Fibroblast of lung (primary cell): Measurements from ENCODE around the gene PUS10. TPM values are rescaled to one million over a fixed set of nuclear protein-coding genes. Genes with fewer than 3 reads are reported as not detected.
"Not testable (repeated sequence)": the region's sequence is repeated elsewhere in the genome, so short reads cannot be mapped to it uniquely, and the experiment has no call there.

Experiments
- DNase-seq, 2 donors: peaks; one replicate each; pipeline versions ENCODE4 v3.0.0 to v3.0.0-alpha.2; 2010; ENCODE audit warnings: low read depth in 2 of 2
- H2AFZ ChIP-seq: 2 replicates; pipeline ENCODE4 v1.5.1; 2012; ENCODE audit warnings: low read length, control low read depth, inconsistent platforms
- H3K27ac ChIP-seq: 2 replicates; pipeline ENCODE4 v1.5.1; 2011; ENCODE audit warnings: low read length, control low read depth; ENCODE audit not compliant: insufficient read depth
- H3K27me3 ChIP-seq: 2 replicates; pipeline ENCODE4 v1.5.1; 2011; ENCODE audit warnings: mild to moderate bottlenecking, low read length; ENCODE audit not compliant: control insufficient read depth, insufficient read depth
- H3K36me3 ChIP-seq: 2 replicates; pipeline ENCODE4 v1.5.1; 2011; ENCODE audit warnings: low read length; ENCODE audit not compliant: control insufficient read depth, insufficient read depth
- H3K4me1 ChIP-seq: 2 replicates; pipeline ENCODE4 v1.5.1; 2011; ENCODE audit warnings: low read length; ENCODE audit not compliant: control insufficient read depth, insufficient read depth; ENCODE audit errors: extremely low read depth
- H3K4me2 ChIP-seq: 2 replicates; pipeline ENCODE4 v1.5.1; 2011; ENCODE audit warnings: low read length, control low read depth; ENCODE audit not compliant: insufficient read depth; ENCODE audit errors: extremely low read depth
- H3K4me3 ChIP-seq, 4 experiments: fragments of 200-600 bp in 1 of 4; sonication (generic) in 1 of 4; replicated peaks in 1 of 4; 2 replicates each; pipeline ENCODE4 v1.5.1; 2011 to 2016; ENCODE audit warnings: low read length in 4 of 4, low read depth in 3 of 4, mild to moderate bottlenecking in 3 of 4, control low read depth in 2 of 4, inconsistent platforms in 1 of 4, mixed read lengths in 1 of 4; ENCODE audit not compliant: insufficient read depth in 1 of 4; ENCODE audit errors: control extremely low read depth in 1 of 4
- H3K79me2 ChIP-seq: 2 replicates; pipeline ENCODE4 v1.5.1; 2012; ENCODE audit warnings: mild to moderate bottlenecking, low read length, inconsistent platforms; ENCODE audit not compliant: control insufficient read depth, insufficient read depth
- H3K9ac ChIP-seq: 2 replicates; pipeline ENCODE4 v1.5.1; 2011; ENCODE audit warnings: mild to moderate bottlenecking, low read length, control low read depth; ENCODE audit not compliant: insufficient read depth
- H3K9me3 ChIP-seq: 2 replicates; pipeline ENCODE4 v1.5.1; 2012; ENCODE audit warnings: low read depth, low read length; ENCODE audit not compliant: control insufficient read depth, insufficient read depth
- H4K20me1 ChIP-seq: 2 replicates; pipeline ENCODE4 v1.5.1; 2011; ENCODE audit warnings: low read length; ENCODE audit not compliant: control insufficient read depth, insufficient read depth; ENCODE audit errors: extremely low read depth
- CTCF ChIP-seq, 2 donors: IDR thresholded peaks in 1 of 2; conservative IDR thresholded peaks in 1 of 2; 1 replicate in 1 of 2; 2 replicates in 1 of 2; pipeline ENCODE4 v1.5.1; 2011 to 2012; ENCODE audit warnings: low read length in 2 of 2, control low read depth in 1 of 2, inconsistent platforms in 1 of 2, low read depth in 1 of 2, mild to moderate bottlenecking in 1 of 2
- EZH2 ChIP-seq: IDR thresholded peaks from 2 replicates; pipeline ENCODE4 v1.5.1; 2012; ENCODE audit warnings: low read length, control low read depth, mild to moderate bottlenecking; ENCODE audit errors: missing control alignments
- polyA plus RNA-seq, 2 donors: library from polyadenylated mRNA; depleted of rRNA in 1 of 2; stranded (reverse) in 1 of 2; unstranded in 1 of 2; fragments of >200 nt; gene quantifications; 2 replicates each; pipeline ENCODE4 v1.2.1, GENCODE V29; 2011 to 2012; ENCODE audit warnings: missing spikeins in 1 of 2
- total RNA-seq: library from RNA; depleted of rRNA; stranded (reverse); fragments of >200 nt; gene quantifications from 2 replicates; pipeline ENCODE4 v1.2.1, GENCODE V29; 2014

Gene PUS10
- total and polyA plus RNA-seq, 2 donors (not counting 1 experiment from before 2014, with no cell fraction given), result 6.0 to 9.2 TPM

GRCh38 chr2:60936757-60937156 lies 81.3 kb downstream of the PUS10 start:
- DNase-seq, result no peak
- TF ChIP-seq CTCF (conservative IDR thresholded peaks at IDR 0.05 in 1 of 2, IDR thresholded peaks at IDR 0.05 in 1 of 2; ENCODE audit: low read depth in 1 of 2, low read length in 2 of 2), result no peak
- no peaks in the 10 kb centered on the region for H3K79me2 ChIP-seq
- no peaks in the 10 kb centered on the region for H4K20me1 ChIP-seq
- H2AFZ ChIP-seq, result no peak overlapping the region
- no peaks in the 10 kb centered on the region for H3K9me3 ChIP-seq
- no peaks in the 10 kb centered on the region for H3K27me3 ChIP-seq
- H3K4me1 ChIP-seq, result no peaks in the 10 kb centered on the region
- H3K36me3 ChIP-seq, result no peaks in the 10 kb centered on the region
- no peak overlapping the region for H3K9ac ChIP-seq
- no peak overlapping the region for H3K27ac ChIP-seq
- no peak overlapping the region for H3K4me2 ChIP-seq
- no peak overlapping the region for H3K4me3 ChIP-seq

GRCh38 chr2:60934165-60934722 lies 83.8 kb downstream of the PUS10 start:
- DNase-seq, result peak in 1 of 2 donors; percentile 26
- H3K4me1 ChIP-seq, result no peaks in the 10 kb centered on the region
- H3K4me2 ChIP-seq, result no peak overlapping the region
- TF ChIP-seq EZH2 (no peak), CTCF (conservative IDR thresholded peaks at IDR 0.05 in 1 of 2, IDR thresholded peaks at IDR 0.05 in 1 of 2; ENCODE audit: low read depth in 1 of 2, low read length in 2 of 2) (no peak)
- no peaks in the 10 kb centered on the region for H3K79me2 ChIP-seq
- no peak overlapping the region for H3K9ac ChIP-seq
- H3K27ac ChIP-seq, result no peak overlapping the region
- no peaks in the 10 kb centered on the region for H3K9me3 ChIP-seq
- no peaks in the 10 kb centered on the region for H4K20me1 ChIP-seq
- no peaks in the 10 kb centered on the region for H3K36me3 ChIP-seq
- H3K27me3 ChIP-seq, result no peaks in the 10 kb centered on the region
- peak overlapping the region in 1 of 4 experiments; percentile 5 for H3K4me3 ChIP-seq
- H2AFZ ChIP-seq, result no peak overlapping the region

GRCh38 chr2:60932954-60933353 lies 85.1 kb downstream of the PUS10 start:
- Histone ChIP-seq H3K9ac (no peak overlapping the region), H3K79me2 (no peaks in the 10 kb centered on the region), H3K27me3 (no peaks in the 10 kb centered on the region), H3K4me1 (no peaks in the 10 kb centered on the region), H3K27ac (no peak overlapping the region), H3K4me2 (no peak overlapping the region), H4K20me1 (no peaks in the 10 kb centered on the region), H3K9me3 (no peaks in the 10 kb centered on the region), H2AFZ (no peak overlapping the region), H3K4me3 (no peak overlapping the region), H3K36me3 (no peaks in the 10 kb centered on the region)
- no peak for DNase-seq
- TF ChIP-seq CTCF (conservative IDR thresholded peaks at IDR 0.05 in 1 of 2, IDR thresholded peaks at IDR 0.05 in 1 of 2; ENCODE audit: low read depth in 1 of 2, low read length in 2 of 2) (no peak), EZH2 (no peak)

- not testable (repeated sequence) for DNase-seq, H3K4me3 ChIP-seq, H3K27ac ChIP-seq, H3K4me2 ChIP-seq, H3K27me3 ChIP-seq, H3K79me2 ChIP-seq, H3K36me3 ChIP-seq, H3K9me3 ChIP-seq, H3K4me1 ChIP-seq, H3K9ac ChIP-seq, H4K20me1 ChIP-seq, H2AFZ ChIP-seq
Observed at GRCh38 chr2:60932061-60932460, 86.0 kb downstream of the PUS10 start.
